RKO (cell line): ENCODE results near the gene INPP5K.
"Not testable (repeated sequence)": the region's sequence is repeated elsewhere in the genome, so short reads cannot be mapped to it uniquely, and the experiment has no call there.

ENCODE experiments used
- DNase-seq: peaks from one replicate; pipeline ENCODE4 v3.0.0-alpha.2; 2016; ENCODE audit warnings: low spot score

Gene INPP5K

DNA sequence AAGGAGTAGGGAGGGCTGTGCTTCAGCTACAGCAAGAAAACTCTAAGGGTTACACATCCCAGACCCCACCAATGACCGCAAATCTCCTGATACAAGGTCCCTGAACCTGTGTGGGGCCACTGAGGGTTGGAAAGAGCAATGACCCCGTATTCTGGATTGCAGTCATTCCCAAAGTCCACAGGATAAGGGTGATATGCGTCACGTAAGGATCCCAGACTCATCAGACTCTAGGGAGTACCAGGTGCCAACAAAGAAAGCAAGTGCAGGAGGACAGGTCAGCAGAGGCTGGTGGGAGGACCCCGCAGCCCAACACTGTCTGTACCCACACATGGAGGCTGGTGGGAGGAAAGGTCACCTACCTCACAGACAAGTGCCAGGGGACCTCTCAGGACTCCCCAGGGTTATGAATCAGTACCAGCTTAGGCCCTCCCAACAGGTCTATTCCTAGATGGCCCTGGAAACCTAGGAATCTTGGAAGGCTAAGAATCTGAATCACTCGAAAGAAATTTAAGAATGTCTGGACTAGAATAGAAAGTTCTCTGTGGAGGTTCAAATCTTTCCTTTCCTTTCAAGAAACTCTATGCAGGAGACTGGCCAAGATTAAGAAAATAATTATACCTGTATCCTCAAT, 30.0 kb upstream of the INPP5K start:
- no peak for DNase-seq

DNA sequence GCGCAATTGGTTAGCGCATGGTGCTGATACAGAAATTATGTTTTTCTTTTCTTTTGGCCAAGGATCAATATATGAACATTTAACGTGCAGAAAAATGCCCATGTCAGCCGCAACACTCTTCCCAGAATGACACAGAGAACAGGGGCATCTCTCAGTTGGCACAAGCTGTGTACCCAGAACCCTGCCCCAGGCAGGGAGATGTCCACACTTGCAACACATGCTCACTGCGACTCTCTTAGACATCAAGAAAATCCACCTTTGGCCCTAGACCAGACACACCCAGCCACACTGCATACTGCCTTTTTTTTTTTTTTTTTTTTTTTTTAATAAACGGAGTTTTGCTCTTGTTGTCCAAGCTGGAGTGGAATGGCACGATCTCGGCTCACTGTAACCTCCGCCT, 29.2 kb upstream of the INPP5K start:
- no peak for DNase-seq

DNA sequence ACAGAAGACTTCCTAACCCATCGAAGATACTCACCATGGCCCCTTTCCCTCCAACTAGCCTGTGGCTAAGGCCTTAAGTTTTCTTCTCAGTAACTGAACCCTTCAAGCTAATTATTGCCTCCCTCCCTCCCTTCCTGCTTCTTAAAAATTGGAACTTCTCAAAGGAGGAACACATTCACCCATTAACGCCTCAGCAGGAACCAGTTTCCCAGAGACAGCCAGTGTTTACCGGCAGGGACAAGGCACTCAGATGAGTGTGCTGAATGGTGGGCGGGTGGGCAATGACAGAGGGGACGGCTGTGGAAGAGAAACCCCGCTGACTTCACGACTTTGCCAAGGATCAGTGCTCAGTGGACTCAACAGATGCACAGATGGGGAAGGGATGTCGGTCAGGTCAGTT, 25.9 kb upstream of the INPP5K start:
- DNase-seq = no peak

DNA sequence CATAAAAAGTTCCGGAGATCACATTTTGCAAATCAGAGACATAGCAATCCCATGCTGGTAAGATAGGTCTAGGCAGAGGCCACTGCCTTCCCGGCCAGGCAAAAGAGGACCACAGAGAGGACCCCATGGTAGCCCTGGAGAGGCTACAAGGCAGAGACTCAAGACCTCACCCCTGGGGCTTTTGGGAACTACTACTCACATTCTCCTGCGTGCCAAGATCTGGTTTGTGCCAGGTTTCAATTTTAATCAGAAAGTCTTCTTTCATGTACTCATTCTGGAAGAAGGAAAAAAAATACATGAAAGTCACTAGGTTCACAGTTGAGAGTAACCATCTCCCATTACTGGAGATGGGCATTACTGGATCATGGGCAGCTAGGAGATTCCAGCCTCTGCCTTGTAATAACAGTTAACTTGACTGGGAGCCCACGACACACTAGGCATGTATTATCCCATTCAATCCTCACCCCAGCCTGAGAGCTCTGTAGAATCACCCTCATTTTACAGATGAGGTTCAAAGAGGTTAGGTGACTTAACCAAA, 25.0 kb upstream of the INPP5K start:
- DNase-seq = no peak

DNA sequence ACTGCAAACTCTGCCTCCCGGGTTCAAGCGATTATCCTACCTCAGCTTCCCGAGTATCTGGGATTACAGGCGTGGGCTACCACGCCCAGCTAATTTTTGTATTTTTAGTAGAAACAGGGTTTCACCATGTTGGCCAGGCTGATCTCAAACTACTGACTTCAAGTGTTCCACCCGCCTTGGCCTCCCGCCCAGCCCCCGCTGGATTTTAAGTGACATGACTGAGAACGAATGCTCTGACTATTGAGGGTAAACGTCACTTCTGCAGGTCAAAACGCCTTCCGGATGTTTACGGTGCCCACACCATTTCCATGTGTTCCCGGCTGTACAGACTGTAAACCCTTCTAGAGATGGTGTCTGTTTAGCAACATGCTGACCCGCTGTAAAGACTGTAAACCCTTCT, 23.4 kb upstream of the INPP5K start:
- DNase-seq = no peak

DNA sequence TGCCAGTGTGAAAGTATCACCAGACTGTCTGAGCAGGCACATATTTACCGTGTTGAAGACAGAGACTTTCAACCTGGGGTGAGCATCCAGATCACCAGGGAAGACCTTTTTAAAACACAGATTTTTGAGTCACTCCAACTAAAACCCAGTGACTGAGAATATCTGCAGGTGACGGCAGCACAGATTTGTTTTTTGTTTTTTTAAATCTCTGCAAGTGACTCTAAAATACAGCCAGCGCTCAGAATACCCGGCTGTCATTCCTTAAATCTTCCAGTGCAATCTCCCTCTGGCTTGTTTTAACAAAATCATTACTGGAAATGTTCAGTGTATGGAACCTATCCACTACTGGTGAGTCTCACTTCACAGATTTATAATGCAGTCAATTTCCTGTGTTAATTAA, 19.3 kb upstream of the INPP5K start:
- DNase-seq = no peak

DNA sequence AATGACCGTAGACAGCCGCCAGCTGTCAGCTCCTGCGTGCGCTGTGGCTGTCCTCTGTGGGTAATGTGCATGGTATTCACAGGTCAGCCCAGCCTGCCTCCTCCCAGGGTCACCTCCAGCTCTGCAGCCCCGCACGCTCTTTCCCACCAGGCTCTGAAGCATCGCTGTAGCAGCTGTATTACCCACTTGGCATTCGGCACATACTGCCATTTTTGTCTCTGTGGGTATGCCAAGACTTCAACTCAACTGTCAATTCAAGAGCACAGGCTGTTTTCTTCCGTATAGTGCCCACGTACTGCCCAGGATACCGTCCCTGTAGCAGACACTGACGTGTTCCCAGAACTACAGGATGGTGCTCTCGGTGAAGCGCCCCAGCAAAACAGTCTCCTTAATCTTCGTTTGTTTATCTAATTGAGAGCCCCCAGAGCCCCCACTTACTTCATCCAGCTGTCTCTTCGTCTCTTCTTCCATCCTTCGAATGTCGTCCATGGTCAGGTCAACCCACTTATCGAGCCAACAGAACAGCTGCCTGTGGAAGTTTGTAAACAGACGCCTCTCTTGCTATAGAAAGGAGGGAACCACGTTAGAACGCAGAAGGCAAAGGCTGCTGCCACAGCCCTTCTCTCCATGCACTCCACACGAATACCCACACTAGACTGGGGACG, 17.4 kb upstream of the INPP5K start:
- no peak for DNase-seq

DNA sequence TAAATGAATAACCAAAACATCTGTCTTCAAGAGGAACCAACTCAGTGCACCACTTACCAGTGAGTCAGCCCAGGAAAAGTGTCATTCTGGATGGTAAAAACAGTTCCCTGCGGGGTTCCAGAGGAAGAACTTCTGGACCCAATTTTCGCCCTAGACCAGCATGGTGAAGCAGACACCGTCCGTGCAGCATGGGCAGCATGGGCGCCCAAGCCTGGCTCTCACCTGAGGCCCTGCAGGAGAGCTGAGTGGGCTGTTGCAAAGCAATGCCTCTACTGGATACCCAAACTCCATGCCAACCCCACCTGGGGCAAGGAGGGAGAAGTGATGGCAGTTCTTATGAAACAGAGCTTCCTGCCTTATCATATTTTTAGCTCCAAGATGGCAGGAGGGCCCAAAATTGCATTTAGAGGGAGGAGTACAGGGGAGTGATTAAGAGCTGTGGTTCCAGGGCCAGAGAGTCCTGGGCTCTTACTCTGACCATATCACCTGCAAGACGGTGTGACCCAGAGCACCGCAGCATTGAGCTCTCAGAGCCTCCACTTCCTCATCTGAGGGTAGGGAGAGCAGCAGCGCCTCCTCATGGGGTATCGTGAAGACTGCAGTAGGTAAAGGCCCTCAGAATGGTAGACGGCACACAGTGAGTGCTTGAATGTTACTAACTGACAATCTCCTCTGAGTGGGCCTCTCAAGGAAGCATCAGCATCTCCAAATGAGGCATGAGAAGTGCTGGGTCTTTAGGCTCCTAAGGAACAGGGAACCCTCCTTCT, 16.6 kb upstream of the INPP5K start:
- DNase-seq = no peak

DNA sequence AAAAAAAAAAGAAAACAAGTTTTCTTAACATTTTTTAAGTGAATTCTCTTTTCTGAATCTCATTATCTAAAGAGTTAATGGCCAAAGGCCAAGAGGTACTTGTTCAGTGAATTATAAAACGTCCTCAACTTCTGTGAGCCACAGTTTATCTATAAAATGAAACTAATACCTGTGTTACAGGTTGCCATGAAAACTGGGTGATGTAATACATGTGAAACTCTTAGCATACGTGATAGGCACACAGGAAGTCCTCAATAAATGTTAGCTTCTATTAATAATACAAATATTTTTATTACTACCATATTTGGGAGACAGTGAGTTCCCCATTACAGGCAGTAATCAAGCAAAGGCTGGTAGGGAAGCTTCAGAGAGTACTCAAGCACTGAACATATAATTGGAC, 13.5 kb upstream of the INPP5K start:
- DNase-seq = no peak

DNA sequence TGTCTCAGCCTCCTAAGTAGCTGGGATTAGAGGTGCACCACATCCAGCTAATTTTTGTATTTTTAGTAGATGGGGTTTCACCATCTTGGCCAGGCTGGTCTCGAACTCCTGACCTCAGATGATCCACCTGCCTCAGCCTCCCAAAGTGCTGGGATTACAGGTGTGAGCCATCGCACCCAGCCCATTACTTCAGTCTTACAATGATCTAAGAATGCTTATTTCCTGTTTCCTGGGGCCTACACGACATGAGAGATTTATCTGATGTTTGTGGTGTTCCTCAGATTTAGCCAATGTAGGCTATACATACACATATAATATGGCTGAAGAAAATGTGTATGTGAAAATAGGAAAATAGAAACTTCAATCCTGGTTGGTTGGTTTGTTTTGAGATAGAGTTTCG, 10.5 kb upstream of the INPP5K start:
- not testable (repeated sequence) for DNase-seq

DNA sequence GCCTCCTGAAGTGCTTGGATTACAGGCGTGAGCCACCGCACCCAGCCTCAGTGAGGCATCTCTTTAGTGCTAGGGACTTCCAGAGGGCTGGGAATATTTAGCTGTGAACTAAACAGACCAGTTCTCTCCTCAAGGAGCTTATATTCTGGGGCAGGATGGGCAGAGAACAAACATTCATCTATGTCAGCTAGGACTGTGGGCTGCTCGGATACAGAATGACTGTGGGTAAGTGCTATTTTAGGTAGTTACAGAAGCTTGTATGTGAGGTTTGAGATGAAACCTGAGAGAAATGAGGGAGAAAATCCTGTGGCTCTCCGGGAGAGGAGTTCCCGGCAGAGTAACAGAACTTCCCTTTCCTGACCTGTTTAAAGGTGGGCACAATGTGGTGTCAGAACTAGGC, 6.2 kb upstream of the INPP5K start:
- DNase-seq = no peak

DNA sequence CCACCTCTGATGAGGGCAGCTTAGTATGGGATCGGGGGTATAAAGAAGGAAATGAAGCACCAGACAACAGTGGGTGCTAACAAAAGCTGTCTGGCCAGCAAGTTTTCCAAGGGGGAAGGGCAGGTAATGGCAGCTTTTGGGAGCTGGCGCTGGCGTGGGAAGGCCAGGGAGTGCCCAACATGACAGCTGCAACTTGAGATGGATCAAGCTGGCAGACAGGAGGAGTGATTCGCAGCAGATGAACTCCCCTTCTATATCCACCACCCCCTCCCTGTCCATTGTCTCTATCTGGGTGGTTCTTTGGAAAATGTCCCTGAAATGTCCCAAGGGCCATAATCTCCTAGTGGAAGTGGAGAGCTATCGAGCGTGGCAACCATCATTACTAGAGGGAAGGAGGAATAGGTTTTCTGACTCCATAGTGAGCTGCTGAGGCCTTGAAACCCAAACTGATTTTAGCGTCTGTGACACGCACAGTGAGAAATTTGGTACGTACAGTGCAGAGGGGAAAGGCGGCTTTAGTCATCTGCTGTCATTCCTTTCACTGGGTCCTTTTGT, 4.8 kb upstream of the INPP5K start:
- DNase-seq = no peak

DNA sequence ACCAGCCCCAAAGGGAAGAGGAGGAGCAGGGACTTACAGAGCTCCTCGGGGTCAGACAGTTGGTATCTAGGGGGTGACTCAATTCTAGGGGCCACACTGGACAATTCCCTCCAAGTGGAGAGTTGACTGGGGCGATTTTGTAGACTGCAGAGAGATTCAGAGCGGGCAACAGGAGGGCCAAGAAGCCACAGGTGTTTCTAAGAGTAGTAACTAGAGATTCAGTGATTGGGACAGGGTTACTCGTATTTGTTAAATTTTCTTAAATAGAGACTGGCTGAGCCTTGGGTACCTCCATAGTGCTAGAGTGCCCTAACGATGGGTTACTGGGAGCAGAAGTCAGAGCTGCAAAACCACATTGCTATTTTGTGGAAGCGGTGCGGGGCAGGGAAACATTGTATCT, 3.3 kb upstream of the INPP5K start:
- no peak for DNase-seq

DNA sequence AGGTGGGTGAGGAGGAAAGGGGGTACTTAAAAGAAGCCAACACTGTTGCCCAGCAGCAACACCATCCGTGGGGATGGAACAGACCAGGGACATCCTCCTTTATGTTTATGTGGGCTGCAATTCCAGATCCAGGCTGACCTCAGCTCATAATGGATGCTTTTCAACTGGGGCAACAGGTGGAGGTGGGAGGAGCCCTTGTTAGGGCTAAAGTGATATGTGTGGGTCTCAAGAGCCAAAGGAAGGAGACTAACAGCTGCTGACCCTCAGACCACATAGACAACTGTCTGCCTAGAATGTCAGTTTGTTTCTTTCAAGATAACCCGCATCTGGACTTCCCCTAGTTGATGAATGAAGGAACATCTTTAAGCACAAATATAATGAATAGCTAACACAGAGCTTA, 2.0 kb upstream of the INPP5K start:
- no peak for DNase-seq

DNA sequence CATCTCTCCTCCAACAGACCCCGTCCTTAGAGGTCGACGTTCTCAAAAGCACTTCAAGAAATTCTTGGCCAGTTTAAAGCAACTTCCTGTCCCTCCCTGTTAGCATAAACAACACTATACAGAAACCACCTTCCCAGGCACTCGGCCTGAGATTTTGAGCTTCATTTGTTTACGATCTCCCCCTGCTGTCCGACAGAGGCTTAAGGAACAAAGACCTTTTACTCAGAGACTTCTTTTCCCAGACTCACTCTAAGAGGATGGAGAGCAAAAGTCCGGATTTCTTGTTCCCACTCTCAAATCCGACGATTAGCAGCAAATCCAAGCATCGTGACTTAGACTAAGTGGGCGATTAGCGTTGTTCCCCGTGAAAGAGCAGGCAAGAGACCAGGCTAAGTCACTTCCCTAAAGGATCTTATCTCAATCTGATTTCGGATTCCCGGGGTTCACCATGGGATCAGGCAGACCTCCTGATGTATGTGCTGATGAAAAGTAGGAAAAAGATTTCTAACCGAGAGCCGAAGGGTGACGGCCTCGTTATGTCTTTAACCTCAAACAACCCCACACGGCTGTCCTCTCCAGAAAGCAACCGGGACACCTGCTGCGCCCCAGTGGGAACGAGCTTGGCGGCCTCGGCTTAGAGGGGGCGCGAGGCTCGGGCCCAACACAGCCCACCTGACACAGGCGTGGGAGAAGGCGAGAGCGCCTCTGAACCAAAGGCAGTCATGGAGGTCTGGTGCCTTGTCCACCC, 598 bp downstream of the INPP5K start:
- DNase-seq = peak; percentile 91

DNA sequence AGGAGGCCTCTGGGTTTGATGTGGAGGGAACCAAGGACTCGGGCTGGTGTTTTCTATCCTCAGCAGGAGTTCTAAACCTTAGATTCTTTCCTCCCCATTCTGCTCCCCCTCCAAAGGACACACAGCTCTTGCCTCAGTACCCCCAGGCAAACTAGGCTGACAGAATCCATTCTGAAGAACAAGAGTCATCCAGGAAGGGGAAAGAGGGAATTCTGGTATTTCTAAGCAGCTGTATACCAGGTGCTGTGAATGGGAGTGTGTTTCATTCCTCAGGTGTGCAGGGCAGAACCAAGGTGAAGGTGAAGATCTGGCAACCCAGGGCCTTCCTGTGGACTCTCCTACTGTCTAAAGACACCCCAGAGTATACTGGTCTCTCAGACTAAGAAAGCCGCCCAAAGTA, 4.1 kb downstream of the INPP5K start:
- DNase-seq = no peak

DNA sequence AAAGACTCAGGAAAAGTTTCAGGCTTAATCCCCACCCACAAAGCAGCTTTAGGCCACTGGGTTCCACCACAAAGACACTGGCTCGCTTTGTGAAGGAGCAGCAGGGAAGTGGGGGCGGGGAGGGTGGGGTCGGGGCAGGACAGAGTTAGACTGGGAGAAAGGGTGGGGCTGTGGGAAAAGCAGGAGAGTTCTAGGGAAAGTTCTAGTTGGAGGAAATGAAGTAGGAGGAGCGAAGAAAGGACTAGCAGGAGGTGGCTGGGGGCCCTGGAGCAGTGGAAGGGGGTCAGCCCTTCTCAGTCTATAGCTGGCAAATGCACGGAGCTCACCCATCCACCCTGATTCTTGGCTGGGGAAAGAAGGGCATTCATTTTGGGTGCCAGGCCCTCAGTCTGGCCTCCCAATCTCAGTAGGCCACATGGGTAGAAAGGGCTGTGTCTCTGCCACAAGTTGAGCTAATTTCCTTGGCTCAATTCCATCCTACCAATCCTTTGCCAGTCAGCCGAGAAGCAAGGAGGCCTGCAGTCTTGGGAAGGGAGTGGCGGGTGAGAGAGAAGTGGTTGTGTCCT, 4.6 kb downstream of the INPP5K start:
- no peak for DNase-seq

DNA sequence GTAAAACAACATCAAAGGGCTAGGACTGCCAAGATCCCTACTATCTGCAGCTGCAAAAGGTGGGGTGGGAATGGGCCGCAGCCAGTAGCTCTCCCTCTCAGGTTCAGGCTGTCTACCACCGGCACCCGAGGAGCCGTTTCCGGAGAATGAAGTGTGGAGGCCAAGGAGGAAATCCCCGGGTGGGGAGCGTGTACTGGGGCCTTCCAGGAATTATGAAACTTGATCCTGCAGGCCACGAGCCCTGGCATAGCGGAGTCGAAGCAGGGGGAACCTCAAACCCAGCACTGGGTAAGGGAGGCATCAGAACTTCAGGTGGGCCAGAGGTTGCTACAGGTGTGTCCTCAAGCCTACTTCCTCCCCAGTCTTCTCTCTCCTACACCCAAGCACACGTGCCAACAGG, 5.1 kb downstream of the INPP5K start:
- DNase-seq = no peak

DNA sequence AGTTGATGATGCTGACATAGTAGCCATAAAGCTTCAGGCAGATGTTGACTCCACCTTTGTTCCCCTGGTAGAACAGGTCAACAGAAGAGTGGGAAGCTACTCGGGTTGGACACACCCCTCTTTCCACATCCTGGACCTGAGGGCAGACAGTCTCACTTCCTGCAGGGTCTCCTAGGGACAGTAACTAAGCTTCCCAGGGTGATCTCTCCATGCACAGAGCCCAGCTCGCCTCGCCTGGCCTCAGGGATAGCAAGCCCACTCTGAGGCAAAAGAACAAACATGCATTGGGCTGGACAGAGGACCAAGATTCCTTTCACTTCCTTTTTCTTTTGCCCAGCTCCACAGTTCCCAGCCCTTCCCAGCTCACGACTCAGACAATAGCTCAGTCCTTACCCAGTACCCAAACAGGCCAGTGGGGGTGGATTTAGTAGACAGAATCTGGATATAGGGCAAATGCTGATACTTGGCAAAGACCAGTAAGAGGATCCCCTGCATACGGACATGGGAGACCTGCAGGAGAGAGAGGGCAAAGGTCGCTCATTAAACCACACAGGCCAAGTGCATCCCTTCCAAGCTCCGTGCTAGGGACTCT, 7.0 kb downstream of the INPP5K start:
- no peak for DNase-seq

DNA sequence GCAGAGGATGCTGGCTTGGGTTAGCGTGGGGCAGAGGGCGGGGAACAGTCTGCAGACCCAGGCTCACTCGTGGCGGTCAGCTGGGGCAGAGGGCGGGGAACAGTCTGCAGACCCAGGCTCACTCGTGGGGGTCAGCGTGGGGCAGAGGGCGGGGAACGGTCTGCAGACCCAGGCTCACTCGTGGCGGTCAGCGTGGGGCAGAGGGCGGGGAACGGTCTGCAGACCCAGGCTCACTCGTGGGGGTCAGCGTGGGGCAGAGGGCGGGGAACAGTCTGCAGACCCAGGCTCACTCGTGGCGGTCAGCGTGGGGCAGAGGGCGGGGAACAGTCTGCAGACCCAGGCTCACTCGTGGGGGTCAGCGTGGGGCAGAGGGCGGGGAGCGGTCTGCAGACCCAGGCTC, 7.7 kb downstream of the INPP5K start:
- not testable (repeated sequence) for DNase-seq

DNA sequence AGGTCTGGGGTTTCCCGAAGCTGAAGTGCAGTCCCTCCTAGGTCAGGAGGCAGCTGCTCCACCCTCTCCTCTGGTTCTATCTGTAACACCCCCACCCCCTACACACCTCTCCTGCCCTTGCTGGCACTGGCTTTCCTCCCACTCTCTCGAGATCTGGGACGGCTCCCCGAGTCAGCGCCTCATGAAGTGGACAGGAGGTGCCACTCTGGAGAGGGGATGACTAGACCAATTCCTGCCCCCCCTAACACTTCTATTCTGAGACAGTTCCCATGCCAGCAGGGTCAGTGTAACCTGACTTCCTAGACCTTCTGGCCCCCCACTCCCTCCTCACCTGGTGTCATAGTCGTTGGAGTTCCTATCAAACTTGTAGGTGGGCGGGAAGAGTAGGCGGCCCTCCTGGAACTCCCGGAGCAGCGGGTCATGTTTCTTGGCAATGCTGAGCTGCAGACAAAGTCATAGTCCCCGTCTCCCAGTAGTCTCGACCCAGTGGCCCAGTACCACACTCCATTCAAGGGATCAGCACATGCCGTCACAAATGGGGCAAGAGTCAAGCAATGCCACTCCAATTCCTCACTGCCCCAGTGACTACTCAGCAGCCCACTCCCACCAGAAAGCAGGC, 9.7 kb downstream of the INPP5K start:
- DNase-seq = no peak
